Caco-2 (cell line): ENCODE data around the gene UNCX. TPM values are rescaled to one million over a fixed set of nuclear protein-coding genes. Genes with fewer than 3 reads are reported as not detected.

ENCODE experiments used
- BruUV-seq: library from RNA; stranded (reverse); fragments of 400-500 nt; replicated peaks from 2 replicates; lab custom pipeline; 2021; lab: Mats Ljungman, UMichigan
- CTCF ChIA-PET: fragments of 300-600 bp; sonication (Branson Sonifier 250); formaldehyde crosslinking; loops from one replicate; lab custom pipeline; 2022; ENCODE audit warnings: antibody characterized with exemption; lab: Charles Lee
- POLR2A ChIA-PET: fragments of 300-600 bp; sonication (Branson Sonifier 250); formaldehyde crosslinking; loops from one replicate; lab custom pipeline; 2022; ENCODE audit warnings: antibody characterized with exemption; lab: Charles Lee
- DNase-seq, 2 experiments: peaks; one replicate each; pipeline versions ENCODE4 v3.0.0 to v3.0.0-alpha.2; 2020 to 2022
- H3K27me3 ChIP-seq: replicated peaks from 2 replicates; pipeline ENCODE4 v1.6.0; 2011; ENCODE audit warnings: low read length; ENCODE audit not compliant: control insufficient read depth, insufficient read depth
- H3K36me3 ChIP-seq: 2 replicates; pipeline ENCODE4 v1.5.1; 2011; ENCODE audit warnings: low read length; ENCODE audit not compliant: control insufficient read depth, insufficient read depth
- H3K4me1 ChIP-seq: fragments of 250-450 bp; sonication (Bioruptor Pico); 2 replicates; pipeline ENCODE4 v1.5.1; 2020; ENCODE audit warnings: mild to moderate bottlenecking
- H3K4me3 ChIP-seq: 2 replicates; pipeline ENCODE4 v1.5.1; 2011; ENCODE audit warnings: low read depth, mild to moderate bottlenecking, control low read depth, low read length
- H3K9me3 ChIP-seq: fragments of 250-450 bp; sonication (Bioruptor Pico); 2 replicates; pipeline ENCODE4 v1.5.1; 2020; ENCODE audit warnings: mild to moderate bottlenecking, moderate library complexity
- H3K27ac Mint-ChIP-seq: one replicate; pipeline ENCODE4 v1.8.0; 2022; ENCODE audit warnings: mixed read lengths; ENCODE audit not compliant: unreplicated experiment
- H3K27me3 Mint-ChIP-seq: one replicate; pipeline ENCODE4 v1.8.0; 2022; ENCODE audit warnings: mixed read lengths; ENCODE audit not compliant: insufficient read depth, unreplicated experiment
- H3K36me3 Mint-ChIP-seq: one replicate; pipeline ENCODE4 v1.8.0; 2022; ENCODE audit warnings: mild to moderate bottlenecking, mixed read lengths; ENCODE audit not compliant: insufficient read depth, unreplicated experiment
- H3K4me1 Mint-ChIP-seq: one replicate; pipeline ENCODE4 v1.8.0; 2022; ENCODE audit warnings: low read depth, mixed read lengths; ENCODE audit not compliant: unreplicated experiment
- H3K4me3 Mint-ChIP-seq: one replicate; pipeline ENCODE4 v1.8.0; 2022; ENCODE audit warnings: mild to moderate bottlenecking, moderate library complexity, mixed read lengths; ENCODE audit not compliant: unreplicated experiment
- H3K9me3 Mint-ChIP-seq: one replicate; pipeline ENCODE4 v1.8.0; 2022; ENCODE audit warnings: mixed read lengths; ENCODE audit not compliant: unreplicated experiment
- CTCF ChIP-seq, 2 experiments: fragments of 200-600 bp in 1 of 2; IDR thresholded peaks; 1 replicate in 1 of 2; 2 replicates in 1 of 2; pipeline versions ENCODE4 v1.5.1 to v1.8.0; 2011 to 2022; ENCODE audit warnings: antibody characterized with exemption in 1 of 2, control low read depth in 1 of 2, inconsistent platforms in 1 of 2, low read depth in 1 of 2, low read length in 1 of 2, mild to moderate bottlenecking in 1 of 2, moderate library complexity in 1 of 2; ENCODE audit not compliant: insufficient read depth in 1 of 2, severe bottlenecking in 1 of 2, unreplicated experiment in 1 of 2
- intact Hi-C: fragments of 100-400 bp; cut with micrococcal nuclease; formaldehyde crosslinking; loops from one replicate; pipeline ENCODE4 v1.10.0; 2022; ENCODE audit not compliant: unreplicated experiment
- total RNA-seq: library from RNA; stranded (reverse); gene quantifications from 2 replicates; pipeline ENCODE4 v1.2.3, GENCODE V29; 2022

UNCX gene
- total RNA-seq, 1 experiment from 2014 or later, result not detected

GRCh38 chr7:1226186-1226901, 6.3 kb upstream of the UNCX start:
- Mint-ChIP-seq H3K9me3 (no peaks in the 10 kb centered on the region), H3K27ac (no peak overlapping the region), H3K36me3 (no peaks in the 10 kb centered on the region), H3K4me3 (no peak overlapping the region), H3K4me1 (no peaks in the 10 kb centered on the region), H3K27me3 (peaks cover 9% of the 10 kb centered on the region)
- ChIA-PET POLR2A (no interaction called here), CTCF (interaction anchor here (1.2 kb wide), 1 partner anchor 206 kb away, joined by 3 read pairs; no protein-coding TSS in a partner anchor)
- BruUV-seq, result no TSS peak
- H3K9me3 ChIP-seq, result no peaks in the 10 kb centered on the region
- H3K4me3 ChIP-seq, result no peak overlapping the region
- no peaks in the 10 kb centered on the region for H3K4me1 ChIP-seq
- no peaks in the 10 kb centered on the region for H3K36me3 ChIP-seq
- no peak for DNase-seq
- TF ChIP-seq CTCF (IDR thresholded peaks at IDR 0.05; ENCODE audit: insufficient read depth in 1 of 2, low read depth in 1 of 2, low read length in 1 of 2, severe bottlenecking in 1 of 2, unreplicated experiment in 1 of 2), result no peak
- H3K27me3 ChIP-seq, result no peaks in the 10 kb centered on the region; the same call in 1 of the 2 replicates
- intact Hi-C loops, result loop anchor here (2.0 kb wide), 1 partner anchor 186 kb away; no protein-coding TSS in a partner anchor

GRCh38 chr7:1227071-1227804, 5.4 kb upstream of the UNCX start:
- no peaks in the 10 kb centered on the region for H3K9me3 ChIP-seq
- no peak overlapping the region for H3K4me3 ChIP-seq
- Mint-ChIP-seq H3K9me3 (no peaks in the 10 kb centered on the region), H3K27me3 (peaks cover 17% of the 10 kb centered on the region), H3K36me3 (no peaks in the 10 kb centered on the region), H3K27ac (no peak overlapping the region), H3K4me1 (no peaks in the 10 kb centered on the region), H3K4me3 (no peak overlapping the region)
- H3K27me3 ChIP-seq, result no peaks in the 10 kb centered on the region; the same call in 1 of the 2 replicates
- intact Hi-C loops, result loop anchor here (2.0 kb wide), 1 partner anchor 186 kb away; no protein-coding TSS in a partner anchor
- ChIA-PET CTCF (no interaction called here), POLR2A (no interaction called here)
- no TSS peak for BruUV-seq
- no peaks in the 10 kb centered on the region for H3K36me3 ChIP-seq
- no peak for DNase-seq
- no peaks in the 10 kb centered on the region for H3K4me1 ChIP-seq
- TF ChIP-seq CTCF (IDR thresholded peaks at IDR 0.05; ENCODE audit: insufficient read depth in 1 of 2, low read depth in 1 of 2, low read length in 1 of 2, severe bottlenecking in 1 of 2, unreplicated experiment in 1 of 2), result no peak

GRCh38 chr7:1227814-1228544, 4.7 kb upstream of the UNCX start:
- Histone ChIP-seq H3K27me3 (no peaks in the 10 kb centered on the region; the same call in 1 of the 2 replicates), H3K4me3 (no peak overlapping the region), H3K36me3 (no peaks in the 10 kb centered on the region), H3K4me1 (no peaks in the 10 kb centered on the region), H3K9me3 (no peaks in the 10 kb centered on the region)
- TF ChIP-seq CTCF (IDR thresholded peaks at IDR 0.05; ENCODE audit: insufficient read depth in 1 of 2, low read depth in 1 of 2, low read length in 1 of 2, severe bottlenecking in 1 of 2, unreplicated experiment in 1 of 2), result no peak
- ChIA-PET POLR2A (no interaction called here), CTCF (interaction anchor here (0.6 kb wide), 1 partner anchor 35 kb away, joined by 3 read pairs; no protein-coding TSS in a partner anchor)
- H3K9me3 Mint-ChIP-seq, result no peaks in the 10 kb centered on the region
- no peaks in the 10 kb centered on the region for H3K4me1 Mint-ChIP-seq
- H3K27me3 Mint-ChIP-seq, result peaks cover 17% of the 10 kb centered on the region
- intact Hi-C loops, result loop anchor here (2.0 kb wide), 1 partner anchor 185 kb away; no protein-coding TSS in a partner anchor
- no peak overlapping the region for H3K27ac Mint-ChIP-seq
- DNase-seq, result no peak
- no peak overlapping the region for H3K4me3 Mint-ChIP-seq
- H3K36me3 Mint-ChIP-seq, result no peaks in the 10 kb centered on the region
- no TSS peak for BruUV-seq
